Measurements from ENCODE around the gene FAT3. TPM values are rescaled to one million over a fixed set of nuclear protein-coding genes. Genes with fewer than 3 reads are reported as not detected.

FAT3 gene
- total and polyA plus RNA-seq, 2 donors (not counting 1 experiment from before 2014, with no cell fraction given), result 3.9 to 5.9 TPM

DNA sequence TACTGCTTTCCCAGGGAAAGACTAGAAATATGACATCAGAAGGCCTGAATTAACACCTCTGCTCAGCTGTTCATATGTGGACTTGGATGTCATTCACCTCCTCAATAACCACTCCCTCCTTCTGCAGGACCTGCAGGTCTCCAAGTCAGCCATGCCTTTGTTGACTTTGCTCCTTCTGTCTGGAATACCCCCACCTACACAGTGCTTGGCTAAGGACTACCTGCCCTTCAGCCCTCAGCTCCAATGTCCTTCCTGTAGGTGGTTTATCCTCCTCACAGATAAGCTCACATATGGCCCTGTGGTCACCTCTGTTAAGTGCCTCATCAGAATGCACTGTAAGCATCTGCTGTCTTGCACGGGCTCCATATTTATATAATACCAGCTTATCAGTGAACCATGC lies 26.4 kb upstream of the FAT3 start:
- no peak for TF ChIP-seq EZH2 (IDR thresholded peaks at IDR 0.05; ENCODE audit: low read length, missing control alignments)
- TF ChIP-seq, protein P1, sequence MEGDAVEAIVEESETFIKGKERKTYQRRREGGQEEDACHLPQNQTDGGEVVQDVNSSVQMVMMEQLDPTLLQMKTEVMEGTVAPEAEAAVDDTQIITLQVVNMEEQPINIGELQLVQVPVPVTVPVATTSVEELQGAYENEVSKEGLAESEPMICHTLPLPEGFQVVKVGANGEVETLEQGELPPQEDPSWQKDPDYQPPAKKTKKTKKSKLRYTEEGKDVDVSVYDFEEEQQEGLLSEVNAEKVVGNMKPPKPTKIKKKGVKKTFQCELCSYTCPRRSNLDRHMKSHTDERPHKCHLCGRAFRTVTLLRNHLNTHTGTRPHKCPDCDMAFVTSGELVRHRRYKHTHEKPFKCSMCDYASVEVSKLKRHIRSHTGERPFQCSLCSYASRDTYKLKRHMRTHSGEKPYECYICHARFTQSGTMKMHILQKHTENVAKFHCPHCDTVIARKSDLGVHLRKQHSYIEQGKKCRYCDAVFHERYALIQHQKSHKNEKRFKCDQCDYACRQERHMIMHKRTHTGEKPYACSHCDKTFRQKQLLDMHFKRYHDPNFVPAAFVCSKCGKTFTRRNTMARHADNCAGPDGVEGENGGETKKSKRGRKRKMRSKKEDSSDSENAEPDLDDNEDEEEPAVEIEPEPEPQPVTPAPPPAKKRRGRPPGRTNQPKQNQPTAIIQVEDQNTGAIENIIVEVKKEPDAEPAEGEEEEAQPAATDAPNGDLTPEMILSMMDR (conservative IDR thresholded peaks at IDR 0.05 in 1 of 2, IDR thresholded peaks at IDR 0.05 in 1 of 2; ENCODE audit: low read depth in 1 of 2, low read length in 2 of 2), result no peak
- Histone ChIP-seq H3K36me3 (ENCODE audit: control insufficient read depth, insufficient read depth, low read length) (no peaks in the 10 kb centered on the region), H3K9ac (ENCODE audit: insufficient read depth, low read length) (no peak overlapping the region), H3K4me3 (replicated peaks in 1 of 4; ENCODE audit: control extremely low read depth in 1 of 4, insufficient read depth in 1 of 4, low read depth in 3 of 4, low read length in 4 of 4) (no peak overlapping the region), H2AFZ (ENCODE audit: low read length) (no peak overlapping the region), H3K79me2 (ENCODE audit: control insufficient read depth, insufficient read depth, low read length) (no peaks in the 10 kb centered on the region), H3K4me1 (ENCODE audit: control insufficient read depth, extremely low read depth, insufficient read depth, low read length) (no peaks in the 10 kb centered on the region), H3K27me3 (ENCODE audit: control insufficient read depth, insufficient read depth, low read length) (no peaks in the 10 kb centered on the region), H3K4me2 (ENCODE audit: extremely low read depth, insufficient read depth, low read length) (no peak overlapping the region), H3K27ac (ENCODE audit: insufficient read depth, low read length) (no peak overlapping the region), H4K20me1 (ENCODE audit: control insufficient read depth, extremely low read depth, insufficient read depth, low read length) (no peaks in the 10 kb centered on the region), H3K9me3 (ENCODE audit: control insufficient read depth, insufficient read depth, low read depth, low read length) (no peaks in the 10 kb centered on the region)
- no peak for DNase-seq (ENCODE audit: low read depth in 2 of 2)

DNA sequence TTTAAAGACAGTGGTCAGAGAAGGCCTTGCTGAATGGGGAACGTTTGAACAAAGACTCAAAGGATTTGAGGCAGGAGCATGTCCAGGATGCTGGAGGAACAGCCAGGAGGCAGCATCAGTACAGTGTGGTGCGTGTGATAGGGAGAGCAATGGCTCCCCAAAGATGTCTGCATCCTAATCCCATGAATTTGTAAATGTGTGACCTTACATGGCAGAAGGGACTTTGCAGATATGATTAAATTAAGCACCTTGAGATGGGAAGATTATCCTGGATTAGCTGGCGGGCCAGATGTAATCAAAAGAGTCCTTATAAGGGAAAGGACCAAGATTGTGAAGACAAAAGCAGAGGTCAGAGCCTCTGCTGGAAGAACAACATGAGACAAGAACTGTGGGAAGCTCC lies 24.6 kb upstream of the FAT3 start:
- no peaks in the 10 kb centered on the region for H3K4me1 ChIP-seq (ENCODE audit: control insufficient read depth, extremely low read depth, insufficient read depth, low read length)
- no peaks in the 10 kb centered on the region for H4K20me1 ChIP-seq (ENCODE audit: control insufficient read depth, extremely low read depth, insufficient read depth, low read length)
- no peaks in the 10 kb centered on the region for H3K27me3 ChIP-seq (ENCODE audit: control insufficient read depth, insufficient read depth, low read length)
- no peak overlapping the region for H3K4me3 ChIP-seq (replicated peaks in 1 of 4; ENCODE audit: control extremely low read depth in 1 of 4, insufficient read depth in 1 of 4, low read depth in 3 of 4, low read length in 4 of 4)
- H3K79me2 ChIP-seq (ENCODE audit: control insufficient read depth, insufficient read depth, low read length), result no peaks in the 10 kb centered on the region
- H2AFZ ChIP-seq (ENCODE audit: low read length), result no peak overlapping the region
- no peak for DNase-seq (ENCODE audit: low read depth in 2 of 2)
- H3K36me3 ChIP-seq (ENCODE audit: control insufficient read depth, insufficient read depth, low read length), result no peaks in the 10 kb centered on the region
- H3K9me3 ChIP-seq (ENCODE audit: control insufficient read depth, insufficient read depth, low read depth, low read length), result no peaks in the 10 kb centered on the region
- TF ChIP-seq EZH2 (IDR thresholded peaks at IDR 0.05; ENCODE audit: low read length, missing control alignments), result no peak
- TF ChIP-seq, protein P1 (conservative IDR thresholded peaks at IDR 0.05 in 1 of 2, IDR thresholded peaks at IDR 0.05 in 1 of 2; ENCODE audit: low read depth in 1 of 2, low read length in 2 of 2), result no peak
- no peak overlapping the region for H3K27ac ChIP-seq (ENCODE audit: insufficient read depth, low read length)
- H3K4me2 ChIP-seq (ENCODE audit: extremely low read depth, insufficient read depth, low read length), result no peak overlapping the region
- no peak overlapping the region for H3K9ac ChIP-seq (ENCODE audit: insufficient read depth, low read length)

DNA sequence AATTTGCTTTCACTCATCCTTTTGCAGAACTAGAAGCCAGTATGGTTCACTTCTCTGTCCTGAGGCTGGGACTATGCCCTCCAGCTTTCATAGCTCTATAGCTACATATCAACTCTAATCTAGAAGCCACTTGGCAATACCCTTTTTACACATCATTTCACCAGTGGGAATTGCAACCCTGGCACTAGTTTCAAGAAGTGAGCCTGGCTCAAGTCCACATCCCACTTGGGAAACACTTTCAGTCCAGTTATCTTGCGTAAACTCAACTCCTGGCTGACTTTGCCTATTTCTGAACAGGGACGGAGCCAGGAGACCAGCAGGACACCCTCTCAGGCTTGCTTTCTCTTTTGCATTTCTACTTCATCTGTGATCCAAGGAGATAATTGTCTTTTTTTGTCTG lies 19.9 kb upstream of the FAT3 start:
- no peaks in the 10 kb centered on the region for H3K79me2 ChIP-seq (ENCODE audit: control insufficient read depth, insufficient read depth, low read length)
- H3K27ac ChIP-seq (ENCODE audit: insufficient read depth, low read length), result no peak overlapping the region
- H2AFZ ChIP-seq (ENCODE audit: low read length), result no peak overlapping the region
- H3K9ac ChIP-seq (ENCODE audit: insufficient read depth, low read length), result no peak overlapping the region
- H3K4me2 ChIP-seq (ENCODE audit: extremely low read depth, insufficient read depth, low read length), result no peak overlapping the region
- H3K27me3 ChIP-seq (ENCODE audit: control insufficient read depth, insufficient read depth, low read length), result no peaks in the 10 kb centered on the region
- H3K9me3 ChIP-seq (ENCODE audit: control insufficient read depth, insufficient read depth, low read depth, low read length), result no peaks in the 10 kb centered on the region
- no peaks in the 10 kb centered on the region for H4K20me1 ChIP-seq (ENCODE audit: control insufficient read depth, extremely low read depth, insufficient read depth, low read length)
- no peaks in the 10 kb centered on the region for H3K4me1 ChIP-seq (ENCODE audit: control insufficient read depth, extremely low read depth, insufficient read depth, low read length)
- no peak overlapping the region for H3K4me3 ChIP-seq (replicated peaks in 1 of 4; ENCODE audit: control extremely low read depth in 1 of 4, insufficient read depth in 1 of 4, low read depth in 3 of 4, low read length in 4 of 4)
- TF ChIP-seq, protein P1 (conservative IDR thresholded peaks at IDR 0.05 in 1 of 2, IDR thresholded peaks at IDR 0.05 in 1 of 2; ENCODE audit: low read depth in 1 of 2, low read length in 2 of 2), result no peak
- TF ChIP-seq EZH2 (IDR thresholded peaks at IDR 0.05; ENCODE audit: low read length, missing control alignments), result no peak
- no peaks in the 10 kb centered on the region for H3K36me3 ChIP-seq (ENCODE audit: control insufficient read depth, insufficient read depth, low read length)
- DNase-seq (ENCODE audit: low read depth in 2 of 2), result peak; percentile 29 to 53

All from fibroblast of lung (primary cell).